ENCODE measurements around the gene AXL.

DNA sequence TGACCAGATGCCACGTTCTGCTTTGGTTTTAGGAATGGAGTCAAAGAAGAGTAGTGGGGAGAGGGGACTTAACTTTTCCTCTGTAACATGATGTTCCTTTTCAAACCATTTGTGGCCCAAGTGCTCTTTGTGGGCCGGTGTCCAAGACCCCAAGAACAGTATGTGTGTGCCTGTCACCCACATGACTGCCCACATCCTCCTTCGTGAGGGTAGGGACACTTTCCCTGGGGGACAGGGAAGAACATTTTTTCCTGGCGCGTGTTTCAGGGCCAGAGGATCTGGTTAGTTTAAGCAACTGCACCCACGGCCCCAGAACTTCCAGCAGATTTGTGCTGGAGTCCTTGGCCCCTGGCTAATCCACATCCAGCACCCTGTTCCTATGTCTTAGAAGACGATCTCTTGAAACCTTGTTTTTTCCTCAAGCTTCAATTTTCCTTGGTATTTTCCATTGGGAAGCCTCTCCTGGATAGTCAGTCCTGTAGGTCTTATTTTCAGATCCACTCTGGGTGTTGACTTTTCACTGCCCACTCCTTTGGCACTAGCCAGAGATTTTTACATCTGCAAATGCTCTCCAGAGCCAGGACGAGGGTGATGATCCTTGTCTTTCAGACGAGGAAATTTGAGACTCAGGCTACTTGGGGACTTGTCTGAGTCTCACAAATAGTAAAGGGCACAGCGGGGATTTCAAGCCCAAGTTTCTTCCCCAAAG, 80.2 kb downstream of the AXL start:
- TF ChIP-seq, protein P1, sequence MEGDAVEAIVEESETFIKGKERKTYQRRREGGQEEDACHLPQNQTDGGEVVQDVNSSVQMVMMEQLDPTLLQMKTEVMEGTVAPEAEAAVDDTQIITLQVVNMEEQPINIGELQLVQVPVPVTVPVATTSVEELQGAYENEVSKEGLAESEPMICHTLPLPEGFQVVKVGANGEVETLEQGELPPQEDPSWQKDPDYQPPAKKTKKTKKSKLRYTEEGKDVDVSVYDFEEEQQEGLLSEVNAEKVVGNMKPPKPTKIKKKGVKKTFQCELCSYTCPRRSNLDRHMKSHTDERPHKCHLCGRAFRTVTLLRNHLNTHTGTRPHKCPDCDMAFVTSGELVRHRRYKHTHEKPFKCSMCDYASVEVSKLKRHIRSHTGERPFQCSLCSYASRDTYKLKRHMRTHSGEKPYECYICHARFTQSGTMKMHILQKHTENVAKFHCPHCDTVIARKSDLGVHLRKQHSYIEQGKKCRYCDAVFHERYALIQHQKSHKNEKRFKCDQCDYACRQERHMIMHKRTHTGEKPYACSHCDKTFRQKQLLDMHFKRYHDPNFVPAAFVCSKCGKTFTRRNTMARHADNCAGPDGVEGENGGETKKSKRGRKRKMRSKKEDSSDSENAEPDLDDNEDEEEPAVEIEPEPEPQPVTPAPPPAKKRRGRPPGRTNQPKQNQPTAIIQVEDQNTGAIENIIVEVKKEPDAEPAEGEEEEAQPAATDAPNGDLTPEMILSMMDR (IDR thresholded peaks at IDR 0.05; ENCODE audit: poor library complexity), result no peak
- TF ChIP-seq EZH2 (IDR thresholded peaks at IDR 0.05; ENCODE audit: borderline replicate concordance) (no peak), EZH2phosphoT487 (IDR thresholded peaks at IDR 0.05; ENCODE audit: low read depth, severe bottlenecking, unreplicated experiment) (no peak)
